Tibial nerve (tissue), 4 donors: ENCODE measurements around the gene YIPF7. TPM values are rescaled to one million over a fixed set of nuclear protein-coding genes. Genes with fewer than 3 reads are reported as not detected.

Experiments
- DNase-seq, 2 donors: peaks; one replicate each; pipeline ENCODE4 v3.0.0-alpha.2; 2019; ENCODE audit warnings: low spot score in 2 of 2
- H3K27ac ChIP-seq, 4 donors: fragments of 200-600 bp; sonication (generic) in 3 of 4; one replicate each; pipeline ENCODE4 v1.5.1; 2017 to 2019; ENCODE audit warnings: mild to moderate bottlenecking in 1 of 4
- H3K27me3 ChIP-seq, 2 donors: fragments of 200-600 bp; sonication (generic) in 1 of 2; one replicate each; pipeline versions ENCODE4 v1.5.1 to v1.6.0; 2017 to 2019
- H3K36me3 ChIP-seq, 3 donors: fragments of 200-600 bp; sonication (generic); one replicate each; pipeline ENCODE4 v1.5.1; 2018 to 2019
- H3K4me1 ChIP-seq, 4 donors: fragments of 200-600 bp; sonication (generic) in 3 of 4; one replicate each; pipeline ENCODE4 v1.5.1; 2017 to 2019
- H3K4me3 ChIP-seq, 4 donors: fragments of 200-600 bp; sonication (generic) in 3 of 4; one replicate each; pipeline ENCODE4 v1.5.1; 2017 to 2019; ENCODE audit warnings: mild to moderate bottlenecking in 1 of 4, moderate library complexity in 1 of 4
- H3K9me3 ChIP-seq, 4 donors: fragments of 200-600 bp; sonication (generic) in 3 of 4; one replicate each; pipeline ENCODE4 v1.5.1; 2017 to 2019
- EP300 ChIP-seq, 2 donors: sonication (generic); formaldehyde crosslinking; IDR thresholded peaks; one replicate each; pipeline ENCODE4 v1.6.1; 2017; ENCODE audit warnings: antibody characterized with exemption in 2 of 2, mild to moderate bottlenecking in 1 of 2
- POLR2A ChIP-seq, 2 donors: fragments of 450-650 bp; IDR thresholded peaks; one replicate each; pipeline ENCODE4 v1.6.1; 2017; ENCODE audit warnings: antibody characterized with exemption in 2 of 2, mild to moderate bottlenecking in 2 of 2, moderate library complexity in 2 of 2
- WGBS, 2 donors: methylation state at CpG; one replicate each; pipeline ENCODE4 v1.1.5; 2018; 5-methylcytosine and 5-hydroxymethylcytosine counted together
- total RNA-seq, 4 donors: library from RNA; depleted of rRNA; stranded (reverse); fragments of >200 nt; gene quantifications; one replicate each; pipeline ENCODE4 v1.1.0, GENCODE V29; 2016
- TF ChIP-seq, protein P1 (sequence below), 5 experiments: fragments of 200-600 bp in 3 of 5; fragments of 450-650 bp in 2 of 5; sonication (generic) in 3 of 5; IDR thresholded peaks; one replicate each; pipeline ENCODE4 v1.5.1; 2016 to 2019; ENCODE audit warnings: antibody characterized with exemption in 5 of 5, mild to moderate bottlenecking in 3 of 5, moderate library complexity in 2 of 5

YIPF7 gene
- total RNA-seq, 4 donors from 2014 or later, result 0.98 to 2.0 TPM; not detected in 2

GRCh38 chr4:44678094-44679041 lies 26.9 kb upstream of the YIPF7 start, which contains the start of gene GUF1:
TSS of gene GUF1 (plus strand) at chr4:44678420. CDS start at chr4:44678623, 203 bp downstream.
- H3K9me3 ChIP-seq, result no peaks in the 10 kb centered on the region
- 0% methylated on average over 29 to 40 of the region's 57 CpGs for WGBS, 2 donors
- peak; percentile 70 to 78 for DNase-seq
- peak; percentile 9 to 62 for TF ChIP-seq POLR2A (IDR thresholded peaks at IDR 0.05)
- TF ChIP-seq, protein P1, sequence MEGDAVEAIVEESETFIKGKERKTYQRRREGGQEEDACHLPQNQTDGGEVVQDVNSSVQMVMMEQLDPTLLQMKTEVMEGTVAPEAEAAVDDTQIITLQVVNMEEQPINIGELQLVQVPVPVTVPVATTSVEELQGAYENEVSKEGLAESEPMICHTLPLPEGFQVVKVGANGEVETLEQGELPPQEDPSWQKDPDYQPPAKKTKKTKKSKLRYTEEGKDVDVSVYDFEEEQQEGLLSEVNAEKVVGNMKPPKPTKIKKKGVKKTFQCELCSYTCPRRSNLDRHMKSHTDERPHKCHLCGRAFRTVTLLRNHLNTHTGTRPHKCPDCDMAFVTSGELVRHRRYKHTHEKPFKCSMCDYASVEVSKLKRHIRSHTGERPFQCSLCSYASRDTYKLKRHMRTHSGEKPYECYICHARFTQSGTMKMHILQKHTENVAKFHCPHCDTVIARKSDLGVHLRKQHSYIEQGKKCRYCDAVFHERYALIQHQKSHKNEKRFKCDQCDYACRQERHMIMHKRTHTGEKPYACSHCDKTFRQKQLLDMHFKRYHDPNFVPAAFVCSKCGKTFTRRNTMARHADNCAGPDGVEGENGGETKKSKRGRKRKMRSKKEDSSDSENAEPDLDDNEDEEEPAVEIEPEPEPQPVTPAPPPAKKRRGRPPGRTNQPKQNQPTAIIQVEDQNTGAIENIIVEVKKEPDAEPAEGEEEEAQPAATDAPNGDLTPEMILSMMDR (IDR thresholded peaks at IDR 0.05), result no peak
- peak; percentile 43 to 92 for TF ChIP-seq EP300 (IDR thresholded peaks at IDR 0.05)
- H3K4me3 ChIP-seq, result peak within 1 kb of the TSS; percentile 55 to 87 (median 80)
- H3K27me3 ChIP-seq, result no peaks in the 10 kb centered on the region
- peak within 1 kb of the TSS; percentile 54 to 95 (median 92) for H3K27ac ChIP-seq
- peaks cover 0 to 34% (median 17%) of the 10 kb centered on the region in 4 donors for H3K4me1 ChIP-seq
- H3K36me3 ChIP-seq, result peaks cover 0 to 9% (median 0%) of the 10 kb centered on the region in 3 donors

GRCh38 chr4:44675366-44675765 lies 23.9 kb upstream of the YIPF7 start:
- no peak for DNase-seq
- Histone ChIP-seq H3K27me3 (no peaks in the 10 kb centered on the region), H3K4me3 (no peak overlapping the region), H3K4me1 (peaks cover 0 to 22% (median 13%) of the 10 kb centered on the region in 4 donors), H3K36me3 (no peaks in the 10 kb centered on the region), H3K9me3 (no peaks in the 10 kb centered on the region), H3K27ac (no peak overlapping the region)
- TF ChIP-seq POLR2A (IDR thresholded peaks at IDR 0.05), result no peak
- no peak for TF ChIP-seq EP300 (IDR thresholded peaks at IDR 0.05)
- TF ChIP-seq, protein P1 (IDR thresholded peaks at IDR 0.05), result no peak
- 71 to 73% methylated on average over 5 of the region's 5 CpGs for WGBS, 2 donors

DNA sequence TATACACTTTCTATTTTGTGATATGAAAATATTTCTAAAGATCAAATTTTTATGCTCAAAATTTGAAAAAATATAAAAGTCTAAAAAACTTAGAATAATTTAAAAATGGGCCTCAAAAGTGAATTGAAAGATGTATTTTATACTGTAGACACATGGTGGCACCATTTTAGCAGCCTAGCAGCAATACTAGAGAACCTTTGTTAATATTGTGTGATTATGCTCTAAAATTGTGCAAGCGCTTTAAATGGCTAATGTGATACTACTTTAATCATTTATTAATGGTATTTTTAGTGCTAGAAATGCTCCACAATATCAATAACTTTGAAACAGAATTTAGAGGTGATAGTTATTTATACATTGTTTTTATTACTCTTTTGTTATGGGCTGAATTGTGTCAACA lies 23.0 kb upstream of the YIPF7 start:
- Histone ChIP-seq H3K4me1 (peaks cover 0 to 13% (median 5%) of the 10 kb centered on the region in 4 donors), H3K36me3 (no peaks in the 10 kb centered on the region), H3K27ac (no peak overlapping the region), H3K27me3 (no peaks in the 10 kb centered on the region), H3K4me3 (no peak overlapping the region), H3K9me3 (no peaks in the 10 kb centered on the region)
- TF ChIP-seq, protein P1 (IDR thresholded peaks at IDR 0.05), result no peak
- DNase-seq, result no peak
- WGBS, 2 donors, result 72 to 81% methylated on average over 1 of the region's 1 CpG

DNA sequence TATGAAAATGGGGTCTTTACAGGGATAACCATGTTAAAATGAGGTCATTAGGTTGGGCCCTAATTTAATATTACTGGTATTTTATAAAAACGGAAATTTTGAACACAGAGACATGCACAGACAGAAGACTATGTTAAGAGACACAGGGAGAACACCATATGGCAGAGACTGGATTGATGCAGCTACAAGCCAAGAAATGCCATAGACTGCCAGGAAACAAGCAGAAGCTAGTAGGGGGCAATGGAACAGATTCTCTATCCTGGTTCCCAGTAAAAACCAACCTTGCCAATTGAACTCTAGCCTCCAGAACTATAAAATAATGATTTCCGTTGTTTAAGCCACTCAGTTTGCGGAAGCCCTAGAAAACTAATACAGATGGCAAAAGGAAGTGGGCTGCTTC lies 20.2 kb upstream of the YIPF7 start:
- TF ChIP-seq EP300 (IDR thresholded peaks at IDR 0.05), result no peak
- TF ChIP-seq POLR2A (IDR thresholded peaks at IDR 0.05), result no peak
- TF ChIP-seq, protein P1 (IDR thresholded peaks at IDR 0.05), result no peak
- 85 to 88% methylated on average over 3 of the region's 3 CpGs for WGBS, 2 donors
- H3K4me3 ChIP-seq, result no peak overlapping the region
- H3K9me3 ChIP-seq, result no peaks in the 10 kb centered on the region
- H3K4me1 ChIP-seq, result no peaks in the 10 kb centered on the region
- H3K27me3 ChIP-seq, result no peaks in the 10 kb centered on the region
- no peak overlapping the region for H3K27ac ChIP-seq
- no peaks in the 10 kb centered on the region for H3K36me3 ChIP-seq
- no peak for DNase-seq
